ENCODE measurements around the gene EXOC3L1. TPM values are rescaled to one million over a fixed set of nuclear protein-coding genes. Genes with fewer than 3 reads are reported as not detected.

EXOC3L1 gene
- total and polyA plus RNA-seq, 2 of the 13 experiments (the other 11 are each of a cell fraction or from before 2014, with no cell fraction given) = 0.12 TPM; not detected in 1

DNA sequence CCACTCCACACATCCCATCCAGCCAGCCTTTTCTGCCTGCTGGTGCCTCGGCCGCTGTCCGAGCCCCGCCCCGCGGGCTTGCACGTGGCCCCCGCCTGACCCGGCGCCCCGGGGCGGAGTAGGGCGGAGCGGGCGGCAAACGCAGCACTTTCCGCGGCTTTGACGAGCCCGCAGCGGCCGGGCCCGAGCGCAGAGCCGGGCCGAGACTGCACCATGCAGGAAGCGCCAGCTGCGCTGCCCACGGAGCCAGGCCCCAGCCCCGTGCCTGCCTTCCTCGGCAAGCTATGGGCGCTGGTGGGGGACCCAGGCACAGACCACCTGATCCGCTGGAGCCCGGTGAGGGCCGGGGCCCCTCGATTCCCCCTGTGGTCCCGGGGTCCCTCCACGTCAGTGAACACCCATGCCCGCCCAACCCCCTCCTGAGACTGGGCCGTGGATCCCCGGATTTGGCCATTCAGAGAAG is 25.3 kb downstream of the EXOC3L1 start, which contains the start of gene HSF4 (continued):
- TF ChIP-seq, protein P1, sequence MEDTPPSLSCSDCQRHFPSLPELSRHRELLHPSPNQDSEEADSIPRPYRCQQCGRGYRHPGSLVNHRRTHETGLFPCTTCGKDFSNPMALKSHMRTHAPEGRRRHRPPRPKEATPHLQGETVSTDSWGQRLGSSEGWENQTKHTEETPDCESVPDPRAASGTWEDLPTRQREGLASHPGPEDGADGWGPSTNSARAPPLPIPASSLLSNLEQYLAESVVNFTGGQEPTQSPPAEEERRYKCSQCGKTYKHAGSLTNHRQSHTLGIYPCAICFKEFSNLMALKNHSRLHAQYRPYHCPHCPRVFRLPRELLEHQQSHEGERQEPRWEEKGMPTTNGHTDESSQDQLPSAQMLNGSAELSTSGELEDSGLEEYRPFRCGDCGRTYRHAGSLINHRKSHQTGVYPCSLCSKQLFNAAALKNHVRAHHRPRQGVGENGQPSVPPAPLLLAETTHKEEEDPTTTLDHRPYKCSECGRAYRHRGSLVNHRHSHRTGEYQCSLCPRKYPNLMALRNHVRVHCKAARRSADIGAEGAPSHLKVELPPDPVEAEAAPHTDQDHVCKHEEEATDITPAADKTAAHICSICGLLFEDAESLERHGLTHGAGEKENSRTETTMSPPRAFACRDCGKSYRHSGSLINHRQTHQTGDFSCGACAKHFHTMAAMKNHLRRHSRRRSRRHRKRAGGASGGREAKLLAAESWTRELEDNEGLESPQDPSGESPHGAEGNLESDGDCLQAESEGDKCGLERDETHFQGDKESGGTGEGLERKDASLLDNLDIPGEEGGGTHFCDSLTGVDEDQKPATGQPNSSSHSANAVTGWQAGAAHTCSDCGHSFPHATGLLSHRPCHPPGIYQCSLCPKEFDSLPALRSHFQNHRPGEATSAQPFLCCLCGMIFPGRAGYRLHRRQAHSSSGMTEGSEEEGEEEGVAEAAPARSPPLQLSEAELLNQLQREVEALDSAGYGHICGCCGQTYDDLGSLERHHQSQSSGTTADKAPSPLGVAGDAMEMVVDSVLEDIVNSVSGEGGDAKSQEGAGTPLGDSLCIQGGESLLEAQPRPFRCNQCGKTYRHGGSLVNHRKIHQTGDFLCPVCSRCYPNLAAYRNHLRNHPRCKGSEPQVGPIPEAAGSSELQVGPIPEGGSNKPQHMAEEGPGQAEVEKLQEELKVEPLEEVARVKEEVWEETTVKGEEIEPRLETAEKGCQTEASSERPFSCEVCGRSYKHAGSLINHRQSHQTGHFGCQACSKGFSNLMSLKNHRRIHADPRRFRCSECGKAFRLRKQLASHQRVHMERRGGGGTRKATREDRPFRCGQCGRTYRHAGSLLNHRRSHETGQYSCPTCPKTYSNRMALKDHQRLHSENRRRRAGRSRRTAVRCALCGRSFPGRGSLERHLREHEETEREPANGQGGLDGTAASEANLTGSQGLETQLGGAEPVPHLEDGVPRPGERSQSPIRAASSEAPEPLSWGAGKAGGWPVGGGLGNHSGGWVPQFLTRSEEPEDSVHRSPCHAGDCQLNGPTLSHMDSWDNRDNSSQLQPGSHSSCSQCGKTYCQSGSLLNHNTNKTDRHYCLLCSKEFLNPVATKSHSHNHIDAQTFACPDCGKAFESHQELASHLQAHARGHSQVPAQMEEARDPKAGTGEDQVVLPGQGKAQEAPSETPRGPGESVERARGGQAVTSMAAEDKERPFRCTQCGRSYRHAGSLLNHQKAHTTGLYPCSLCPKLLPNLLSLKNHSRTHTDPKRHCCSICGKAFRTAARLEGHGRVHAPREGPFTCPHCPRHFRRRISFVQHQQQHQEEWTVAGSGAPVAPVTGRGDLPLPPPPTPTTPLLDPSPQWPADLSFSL (CRISPR knock-in tag; IDR thresholded peaks at IDR 0.05) = no peak

DNA sequence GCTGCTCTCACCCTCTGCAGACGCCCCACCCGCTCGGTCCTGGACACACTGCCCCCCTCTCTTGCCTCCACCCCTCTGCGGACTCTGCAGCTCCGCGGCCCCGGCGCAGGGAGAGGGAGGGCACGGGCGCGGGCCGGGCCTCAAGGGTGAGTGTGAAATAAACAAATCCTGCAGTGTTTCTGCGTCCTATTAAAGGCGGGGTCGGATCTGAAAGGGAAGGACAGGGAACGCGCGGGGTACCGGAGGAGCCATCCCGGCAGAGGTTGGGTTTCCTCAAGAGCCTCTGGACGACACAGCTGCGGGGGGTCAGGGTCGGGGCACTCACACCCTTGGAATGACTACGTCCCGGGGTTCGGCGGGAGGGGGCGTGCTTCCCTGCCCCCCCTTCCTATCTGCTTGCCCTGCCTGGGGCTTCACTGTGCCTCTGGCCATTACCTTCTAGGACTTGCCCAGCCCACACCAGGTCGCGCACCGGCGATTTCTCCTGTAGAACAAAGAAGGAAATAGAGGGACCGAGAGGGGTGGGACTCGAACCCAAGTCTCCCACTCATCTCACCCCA is 25.9 kb downstream of the EXOC3L1 start:
- Histone ChIP-seq H3K27me3 (ENCODE audit: control insufficient read depth in 1 of 2, insufficient read depth in 2 of 2, low read length in 2 of 2) (peaks cover 9 to 38% of the 10 kb centered on the region in 2 experiments), H3K4me1 (ENCODE audit: insufficient read depth, low read length) (peaks cover 39% of the 10 kb centered on the region), H3K9ac (ENCODE audit: insufficient read depth, low read depth, low read length) (no peak overlapping the region; the same call in 1 of the 2 replicates), H3K9me3 (ENCODE audit: low read length) (no peaks in the 10 kb centered on the region), H3K27ac (ENCODE audit: extremely low read length, insufficient read depth, low read length) (no peak overlapping the region), H4K20me1 (ENCODE audit: insufficient read depth, low read length) (no peaks in the 10 kb centered on the region), H3K36me3 (replicated peaks in 1 of 2; ENCODE audit: control insufficient read depth in 1 of 2, insufficient read depth in 2 of 2, low read length in 2 of 2) (no peaks in the 10 kb centered on the region), H3K79me2 (ENCODE audit: insufficient read depth, low read length) (no peaks in the 10 kb centered on the region), H2AFZ (ENCODE audit: low read length) (no peak overlapping the region), H3K4me2 (ENCODE audit: low read depth, low read length) (0 out of 2 replicates have a peak overlapping the region, but pooled peaks have one; percentile 80), H3K4me3 (replicated peaks in 1 of 3; ENCODE audit: insufficient read depth in 1 of 3, low read depth in 2 of 3, low read length in 3 of 3) (no peak overlapping the region)
- BruUV-seq (replicated peaks) = no TSS peak
- WGBS (ENCODE audit: low lambda C conversion rate) = 82% methylated on average over 33 of the region's 34 CpGs
- FAIRE-seq = no peak
- ChIA-PET CTCF (ENCODE audit: low intra/inter-chr PET ratio, low total read pairs) (no interaction called here), POLR2A (no interaction called here)
- in situ Hi-C loops (cut with HindIII; ENCODE audit: extremely low pct_ligation_motif_present, low pct_unique_long_range_greater_than_20kb) (no loop called here), intact Hi-C loops (cut with micrococcal nuclease; ENCODE audit: unreplicated experiment) (no loop called here)
- no peak for DNase-seq (ENCODE audit: low spot score)
- no peak for ATAC-seq
- TF ChIP-seq, protein P2, sequence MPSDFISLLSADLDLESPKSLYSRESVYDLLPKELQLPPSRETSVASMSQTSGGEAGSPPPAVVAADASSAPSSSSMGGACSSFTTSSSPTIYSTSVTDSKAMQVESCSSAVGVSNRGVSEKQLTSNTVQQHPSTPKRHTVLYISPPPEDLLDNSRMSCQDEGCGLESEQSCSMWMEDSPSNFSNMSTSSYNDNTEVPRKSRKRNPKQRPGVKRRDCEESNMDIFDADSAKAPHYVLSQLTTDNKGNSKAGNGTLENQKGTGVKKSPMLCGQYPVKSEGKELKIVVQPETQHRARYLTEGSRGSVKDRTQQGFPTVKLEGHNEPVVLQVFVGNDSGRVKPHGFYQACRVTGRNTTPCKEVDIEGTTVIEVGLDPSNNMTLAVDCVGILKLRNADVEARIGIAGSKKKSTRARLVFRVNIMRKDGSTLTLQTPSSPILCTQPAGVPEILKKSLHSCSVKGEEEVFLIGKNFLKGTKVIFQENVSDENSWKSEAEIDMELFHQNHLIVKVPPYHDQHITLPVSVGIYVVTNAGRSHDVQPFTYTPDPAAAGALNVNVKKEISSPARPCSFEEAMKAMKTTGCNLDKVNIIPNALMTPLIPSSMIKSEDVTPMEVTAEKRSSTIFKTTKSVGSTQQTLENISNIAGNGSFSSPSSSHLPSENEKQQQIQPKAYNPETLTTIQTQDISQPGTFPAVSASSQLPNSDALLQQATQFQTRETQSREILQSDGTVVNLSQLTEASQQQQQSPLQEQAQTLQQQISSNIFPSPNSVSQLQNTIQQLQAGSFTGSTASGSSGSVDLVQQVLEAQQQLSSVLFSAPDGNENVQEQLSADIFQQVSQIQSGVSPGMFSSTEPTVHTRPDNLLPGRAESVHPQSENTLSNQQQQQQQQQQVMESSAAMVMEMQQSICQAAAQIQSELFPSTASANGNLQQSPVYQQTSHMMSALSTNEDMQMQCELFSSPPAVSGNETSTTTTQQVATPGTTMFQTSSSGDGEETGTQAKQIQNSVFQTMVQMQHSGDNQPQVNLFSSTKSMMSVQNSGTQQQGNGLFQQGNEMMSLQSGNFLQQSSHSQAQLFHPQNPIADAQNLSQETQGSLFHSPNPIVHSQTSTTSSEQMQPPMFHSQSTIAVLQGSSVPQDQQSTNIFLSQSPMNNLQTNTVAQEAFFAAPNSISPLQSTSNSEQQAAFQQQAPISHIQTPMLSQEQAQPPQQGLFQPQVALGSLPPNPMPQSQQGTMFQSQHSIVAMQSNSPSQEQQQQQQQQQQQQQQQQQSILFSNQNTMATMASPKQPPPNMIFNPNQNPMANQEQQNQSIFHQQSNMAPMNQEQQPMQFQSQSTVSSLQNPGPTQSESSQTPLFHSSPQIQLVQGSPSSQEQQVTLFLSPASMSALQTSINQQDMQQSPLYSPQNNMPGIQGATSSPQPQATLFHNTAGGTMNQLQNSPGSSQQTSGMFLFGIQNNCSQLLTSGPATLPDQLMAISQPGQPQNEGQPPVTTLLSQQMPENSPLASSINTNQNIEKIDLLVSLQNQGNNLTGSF (CRISPR knock-in tag; IDR thresholded peaks at IDR 0.05) = no peak
- TF ChIP-seq PRPF4 (IDR thresholded peaks at IDR 0.05; ENCODE audit: low read depth, low read length, poor library complexity, severe bottlenecking) (no peak), RXRA (CRISPR knock-in tag; IDR thresholded peaks at IDR 0.05) (0 out of 2 replicates have a peak, but pooled peaks have one; percentile 40), PCBP2 (optimal IDR thresholded peaks at IDR 0.05; ENCODE audit: low read depth, low read length, poor library complexity, severe bottlenecking) (peak; percentile 59)
- TF ChIP-seq, protein P3, sequence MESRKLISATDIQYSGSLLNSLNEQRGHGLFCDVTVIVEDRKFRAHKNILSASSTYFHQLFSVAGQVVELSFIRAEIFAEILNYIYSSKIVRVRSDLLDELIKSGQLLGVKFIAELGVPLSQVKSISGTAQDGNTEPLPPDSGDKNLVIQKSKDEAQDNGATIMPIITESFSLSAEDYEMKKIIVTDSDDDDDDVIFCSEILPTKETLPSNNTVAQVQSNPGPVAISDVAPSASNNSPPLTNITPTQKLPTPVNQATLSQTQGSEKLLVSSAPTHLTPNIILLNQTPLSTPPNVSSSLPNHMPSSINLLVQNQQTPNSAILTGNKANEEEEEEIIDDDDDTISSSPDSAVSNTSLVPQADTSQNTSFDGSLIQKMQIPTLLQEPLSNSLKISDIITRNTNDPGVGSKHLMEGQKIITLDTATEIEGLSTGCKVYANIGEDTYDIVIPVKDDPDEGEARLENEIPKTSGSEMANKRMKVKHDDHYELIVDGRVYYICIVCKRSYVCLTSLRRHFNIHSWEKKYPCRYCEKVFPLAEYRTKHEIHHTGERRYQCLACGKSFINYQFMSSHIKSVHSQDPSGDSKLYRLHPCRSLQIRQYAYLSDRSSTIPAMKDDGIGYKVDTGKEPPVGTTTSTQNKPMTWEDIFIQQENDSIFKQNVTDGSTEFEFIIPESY (CRISPR knock-in tag; IDR thresholded peaks at IDR 0.05) = peak; percentile 32; the same call in 1 of the 2 replicates

Measured in HepG2 (cell line).